Measurements from ENCODE around the gene RNF213. TPM values are rescaled to one million over a fixed set of nuclear protein-coding genes. Genes with fewer than 3 reads are reported as not detected.

The RNF213 gene
- total RNA-seq, 1 experiment from 2014 or later = 44.5 TPM

DNA sequence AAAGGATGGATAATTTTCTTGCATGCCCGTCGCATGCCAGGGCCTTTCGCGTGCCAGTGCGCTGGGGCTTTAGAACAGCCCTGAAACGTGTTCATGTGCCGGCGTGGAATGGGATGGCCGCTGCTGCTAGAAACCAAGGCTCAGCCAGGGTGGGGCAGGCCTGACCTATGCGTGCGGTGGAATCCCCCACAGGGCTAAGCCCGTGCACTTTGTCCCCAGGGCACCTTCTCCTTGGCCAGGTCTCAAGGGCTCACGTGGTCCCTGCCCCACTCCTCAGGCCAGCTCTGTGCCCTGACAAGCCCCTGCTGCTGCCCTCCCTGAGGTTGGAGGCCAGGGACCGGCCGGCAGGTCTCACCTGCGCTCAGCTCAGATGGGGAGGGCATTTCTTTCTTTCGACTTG, 13.1 kb upstream of the RNF213 start:
- Histone ChIP-seq H3K4me1 (ENCODE audit: control insufficient read depth in 1 of 2, insufficient read depth in 2 of 2, low read length in 2 of 2) (peaks cover 0 to 6% of the 10 kb centered on the region in 2 experiments; a peak in 2 of 4 replicates), H3K27me3 (ENCODE audit: insufficient read depth, low read length) (no peaks in the 10 kb centered on the region), H3K27ac (ENCODE audit: low read depth, low read length) (no peak overlapping the region), H3K9me3 (ENCODE audit: control insufficient read depth in 1 of 2, insufficient read depth in 1 of 2, low read depth in 1 of 2, low read length in 2 of 2) (no peaks in the 10 kb centered on the region), H4K20me1 (ENCODE audit: insufficient read depth) (no peaks in the 10 kb centered on the region), H3K4me2 (ENCODE audit: low read length) (no peak overlapping the region), H3K79me2 (ENCODE audit: insufficient read depth, low read length) (no peaks in the 10 kb centered on the region), H3K36me3 (ENCODE audit: control insufficient read depth in 1 of 2, insufficient read depth in 2 of 2, low read length in 2 of 2) (no peaks in the 10 kb centered on the region), H3K9me2 (ENCODE audit: insufficient read depth) (no peaks in the 10 kb centered on the region), H3K4me3 (replicated peaks in 1 of 2; ENCODE audit: low read depth in 1 of 2, low read length in 2 of 2) (no peak overlapping the region), H2AFZ (ENCODE audit: low read depth, low read length, poor library complexity, severe bottlenecking) (no peak overlapping the region), H3K9ac (ENCODE audit: low read length) (no peak overlapping the region)
- ATAC-seq (no peak), DNase-seq (ENCODE audit: low read depth, low spot score) (no peak)
- no TSS peak for BruUV-seq (replicated peaks)
- TF ChIP-seq SIN3A (IDR thresholded peaks at IDR 0.05; ENCODE audit: low read depth) = no peak
- TF ChIP-seq REST (IDR thresholded peaks at IDR 0.05; ENCODE audit: low read depth) = no peak
- TF ChIP-seq EGR1 (IDR thresholded peaks at IDR 0.05; ENCODE audit: low read depth) = no peak
- no peak for TF ChIP-seq EZH2 (IDR thresholded peaks at IDR 0.05)
- no peak for TF ChIP-seq CTCF (IDR thresholded peaks at IDR 0.05 in 2 of 3, conservative IDR thresholded peaks at IDR 0.05 in 1 of 3; ENCODE audit: borderline replicate concordance in 1 of 3, insufficient read depth in 1 of 3, low read depth in 2 of 3, low read length in 2 of 3)
- TF ChIP-seq, protein P1, sequence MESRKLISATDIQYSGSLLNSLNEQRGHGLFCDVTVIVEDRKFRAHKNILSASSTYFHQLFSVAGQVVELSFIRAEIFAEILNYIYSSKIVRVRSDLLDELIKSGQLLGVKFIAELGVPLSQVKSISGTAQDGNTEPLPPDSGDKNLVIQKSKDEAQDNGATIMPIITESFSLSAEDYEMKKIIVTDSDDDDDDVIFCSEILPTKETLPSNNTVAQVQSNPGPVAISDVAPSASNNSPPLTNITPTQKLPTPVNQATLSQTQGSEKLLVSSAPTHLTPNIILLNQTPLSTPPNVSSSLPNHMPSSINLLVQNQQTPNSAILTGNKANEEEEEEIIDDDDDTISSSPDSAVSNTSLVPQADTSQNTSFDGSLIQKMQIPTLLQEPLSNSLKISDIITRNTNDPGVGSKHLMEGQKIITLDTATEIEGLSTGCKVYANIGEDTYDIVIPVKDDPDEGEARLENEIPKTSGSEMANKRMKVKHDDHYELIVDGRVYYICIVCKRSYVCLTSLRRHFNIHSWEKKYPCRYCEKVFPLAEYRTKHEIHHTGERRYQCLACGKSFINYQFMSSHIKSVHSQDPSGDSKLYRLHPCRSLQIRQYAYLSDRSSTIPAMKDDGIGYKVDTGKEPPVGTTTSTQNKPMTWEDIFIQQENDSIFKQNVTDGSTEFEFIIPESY (IDR thresholded peaks at IDR 0.05; ENCODE audit: extremely low read depth, insufficient replicate concordance, low read length) = no peak
- TF ChIP-seq POLR2A (IDR thresholded peaks at IDR 0.05; ENCODE audit: borderline replicate concordance, extremely low read depth, insufficient read depth, insufficient read length) = no peak
- TF ChIP-seq POLR2AphosphoS5 (IDR thresholded peaks at IDR 0.05; ENCODE audit: low read depth, low read length) = no peak
- no peak for TF ChIP-seq ZNF274 (IDR thresholded peaks at IDR 0.05; ENCODE audit: low read depth, low read length)
- no peak for TF ChIP-seq SRF (IDR thresholded peaks at IDR 0.05; ENCODE audit: low read depth)
- no peak for TF ChIP-seq ATF3 (IDR thresholded peaks at IDR 0.05)
- TF ChIP-seq RAD21 (IDR thresholded peaks at IDR 0.05; ENCODE audit: low read depth) = no peak
- no peak for TF ChIP-seq TCF7L2 (IDR thresholded peaks at IDR 0.05; ENCODE audit: borderline replicate concordance, extremely low read depth, insufficient read depth, insufficient read length)
- TF ChIP-seq CEBPB (IDR thresholded peaks at IDR 0.05; ENCODE audit: low read depth) = no peak
- TF ChIP-seq CBX3 (IDR thresholded peaks at IDR 0.05; ENCODE audit: low read depth) = no peak
- ChIA-PET CTCF (no interaction called here), POLR2A (no interaction called here), RAD21 (ENCODE audit: low non-redundant PET in 1 of 2, low total read pairs in 2 of 2, uncharacterized antibody in 2 of 2, unreplicated experiment in 2 of 2) (no interaction called here)
- intact Hi-C loops (cut with micrococcal nuclease) = no loop called here
